WTC11 (cell line): ENCODE data around the gene RAET1G. TPM values are rescaled to one million over a fixed set of nuclear protein-coding genes. Genes with fewer than 3 reads are reported as not detected.

Experiments
- ATAC-seq: fragments of 200-7000 bp; cut with Tn5 transposase; 2 replicates; pipeline ENCODE4 v1.10.0; 2021; ENCODE audit warnings: mild to moderate bottlenecking, moderate library complexity
- CTCF ChIA-PET: fragments of 300-600 bp; sonication (Branson Sonifier 250); formaldehyde crosslinking; loops from one replicate; lab custom pipeline; 2021; ENCODE audit warnings: antibody characterized with exemption; lab: Charles Lee
- POLR2A ChIA-PET: fragments of 350-600 bp; sonication (Branson Sonifier 250); formaldehyde crosslinking; loops from one replicate; lab custom pipeline; 2021; ENCODE audit warnings: antibody characterized with exemption; lab: Charles Lee
- DNase-seq: peaks from one replicate; pipeline ENCODE4 v3.0.0; 2021; ENCODE audit warnings: low spot score
- H3K27ac Mint-ChIP-seq: 2 replicates; pipeline ENCODE4 v1.8.0; 2021; ENCODE audit warnings: mixed read lengths
- H3K27me3 Mint-ChIP-seq: 2 replicates; pipeline ENCODE4 v1.8.0; 2021; ENCODE audit warnings: low read depth, mild to moderate bottlenecking, moderate library complexity, mixed read lengths
- H3K36me3 Mint-ChIP-seq: 2 replicates; pipeline ENCODE4 v1.8.0; 2021; ENCODE audit warnings: mixed read lengths
- H3K4me1 Mint-ChIP-seq: 2 replicates; pipeline ENCODE4 v1.8.0; 2022; ENCODE audit warnings: mixed read lengths
- H3K4me3 Mint-ChIP-seq: 2 replicates; pipeline ENCODE4 v1.8.0; 2021; ENCODE audit warnings: mild to moderate bottlenecking, moderate library complexity, mixed read lengths
- H3K9me3 Mint-ChIP-seq: 2 replicates; pipeline ENCODE4 v1.8.0; 2021; ENCODE audit warnings: mixed read lengths
- CBFB ChIP-seq: sonication (generic); formaldehyde crosslinking; IDR thresholded peaks from 2 replicates; pipeline ENCODE4 v1.8.1; 2022; ENCODE audit warnings: mild to moderate bottlenecking, low read depth, missing genetic modification reagents
- CREM ChIP-seq: sonication (generic); formaldehyde crosslinking; IDR thresholded peaks from 2 replicates; pipeline ENCODE4 v1.8.1; 2022; ENCODE audit warnings: mild to moderate bottlenecking, missing genetic modification reagents, moderate library complexity
- FOXK1 ChIP-seq: sonication (generic); formaldehyde crosslinking; IDR thresholded peaks from 2 replicates; pipeline ENCODE4 v1.8.0; 2022; ENCODE audit warnings: mild to moderate bottlenecking, moderate library complexity, missing genetic modification reagents
- HMGA2 ChIP-seq: fragments of 250-450 bp; sonication (Bioruptor Pico); IDR thresholded peaks from 2 replicates; pipeline ENCODE4 v1.4.0; 2021; ENCODE audit warnings: mild to moderate bottlenecking, moderate library complexity
- MXD4 ChIP-seq: fragments of 250-450 bp; sonication (Bioruptor Pico); IDR thresholded peaks from 2 replicates; pipeline ENCODE4 v1.8.0; 2021; ENCODE audit warnings: mild to moderate bottlenecking, moderate library complexity, borderline replicate concordance
- MYBL2 ChIP-seq: sonication (generic); formaldehyde crosslinking; IDR thresholded peaks from 2 replicates; pipeline ENCODE4 v1.8.1; 2023; ENCODE audit warnings: mild to moderate bottlenecking, moderate library complexity, missing genetic modification reagents
- NFYB ChIP-seq: sonication (generic); formaldehyde crosslinking; conservative IDR thresholded peaks from 2 replicates; pipeline ENCODE4 v1.8.0; 2022; ENCODE audit warnings: low read depth, missing genetic modification reagents
- NR2C2 ChIP-seq: sonication (generic); formaldehyde crosslinking; IDR thresholded peaks from 2 replicates; pipeline ENCODE4 v1.8.0; 2022; ENCODE audit warnings: mild to moderate bottlenecking, missing genetic modification reagents
- SP1 ChIP-seq: sonication (generic); formaldehyde crosslinking; conservative IDR thresholded peaks from 2 replicates; pipeline ENCODE4 v1.8.1; 2022; ENCODE audit warnings: missing genetic modification reagents
- TCF7 ChIP-seq: sonication (generic); formaldehyde crosslinking; IDR thresholded peaks from 2 replicates; pipeline ENCODE4 v1.8.0; 2022; ENCODE audit warnings: mild to moderate bottlenecking, low read depth, missing genetic modification reagents, moderate library complexity
- TEAD1 ChIP-seq: sonication (generic); formaldehyde crosslinking; IDR thresholded peaks from 2 replicates; pipeline ENCODE4 v1.8.0; 2022; ENCODE audit warnings: mild to moderate bottlenecking, missing genetic modification reagents
- ZBTB21 ChIP-seq: sonication (generic); formaldehyde crosslinking; IDR thresholded peaks from 2 replicates; pipeline ENCODE4 v1.8.1; 2023; ENCODE audit warnings: mild to moderate bottlenecking, missing genetic modification reagents, borderline replicate concordance
- ZNF219 ChIP-seq: sonication (generic); formaldehyde crosslinking; IDR thresholded peaks from 2 replicates; pipeline ENCODE4 v1.8.0; 2023; ENCODE audit warnings: missing genetic modification reagents, mild to moderate bottlenecking, borderline replicate concordance
- ZNF263 ChIP-seq: sonication (generic); formaldehyde crosslinking; IDR thresholded peaks from 2 replicates; pipeline ENCODE4 v1.8.1; 2022; ENCODE audit warnings: low read depth, mild to moderate bottlenecking, moderate library complexity, missing genetic modification reagents
- total RNA-seq: library from RNA; stranded (reverse); gene quantifications from 3 replicates; pipeline ENCODE4 v1.2.3, GENCODE V29; 2021
- TF ChIP-seq, protein P1 (sequence below): sonication (generic); formaldehyde crosslinking; IDR thresholded peaks from 2 replicates; pipeline ENCODE4 v1.8.0; 2023; ENCODE audit warnings: mild to moderate bottlenecking, missing genetic modification reagents
- TF ChIP-seq, protein P2 (sequence below): sonication (generic); formaldehyde crosslinking; IDR thresholded peaks from 2 replicates; pipeline ENCODE4 v1.8.1; 2023; ENCODE audit warnings: mild to moderate bottlenecking, missing genetic modification reagents, borderline replicate concordance
- TF ChIP-seq, protein P3 (sequence below): sonication (generic); formaldehyde crosslinking; IDR thresholded peaks from 2 replicates; pipeline ENCODE4 v1.8.0; 2022; ENCODE audit warnings: mild to moderate bottlenecking, missing genetic modification reagents
- TF ChIP-seq, protein P4 (sequence below): fragments of 250-450 bp; sonication (Bioruptor Pico); IDR thresholded peaks from 2 replicates; pipeline ENCODE4 v1.9.0; 2021; ENCODE audit warnings: mild to moderate bottlenecking, borderline replicate concordance
- TF ChIP-seq, protein P5 (sequence below): fragments of 250-450 bp; sonication (Bioruptor Pico); IDR thresholded peaks from 2 replicates; pipeline ENCODE4 v1.8.0; 2021; ENCODE audit warnings: mild to moderate bottlenecking
- TF ChIP-seq, protein P6 (sequence below): sonication (generic); formaldehyde crosslinking; IDR thresholded peaks from 2 replicates; pipeline ENCODE4 v1.8.0; 2022; ENCODE audit warnings: mild to moderate bottlenecking, missing genetic modification reagents

The RAET1G gene
- total RNA-seq, 1 experiment from 2014 or later = not detected

DNA sequence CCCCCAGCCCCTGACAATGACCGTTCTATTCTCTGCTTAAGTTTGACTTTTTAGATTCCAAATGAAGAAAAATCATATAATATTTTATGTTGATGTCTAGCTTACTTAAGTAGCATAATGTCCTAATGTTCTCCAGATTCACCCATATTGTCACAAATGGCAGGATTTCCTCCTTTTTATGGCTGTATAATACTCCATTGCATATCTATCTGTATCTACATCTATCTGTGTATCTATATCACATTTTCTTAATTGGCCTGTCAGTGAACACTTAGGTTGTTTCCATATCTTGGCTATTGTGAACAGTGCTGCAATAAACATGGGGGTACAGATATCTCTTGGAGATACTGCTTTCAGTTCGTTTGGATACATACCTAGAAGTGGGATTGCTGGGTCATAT lies 51.7 kb downstream of the RAET1G start (continued):
- TF ChIP-seq TEAD1 (CRISPR knock-in tag) (no peak), ZBTB21 (no peak), CREM (CRISPR knock-in tag) (no peak), HMGA2 (no peak), NR2C2 (no peak)
- TF ChIP-seq, protein P1, sequence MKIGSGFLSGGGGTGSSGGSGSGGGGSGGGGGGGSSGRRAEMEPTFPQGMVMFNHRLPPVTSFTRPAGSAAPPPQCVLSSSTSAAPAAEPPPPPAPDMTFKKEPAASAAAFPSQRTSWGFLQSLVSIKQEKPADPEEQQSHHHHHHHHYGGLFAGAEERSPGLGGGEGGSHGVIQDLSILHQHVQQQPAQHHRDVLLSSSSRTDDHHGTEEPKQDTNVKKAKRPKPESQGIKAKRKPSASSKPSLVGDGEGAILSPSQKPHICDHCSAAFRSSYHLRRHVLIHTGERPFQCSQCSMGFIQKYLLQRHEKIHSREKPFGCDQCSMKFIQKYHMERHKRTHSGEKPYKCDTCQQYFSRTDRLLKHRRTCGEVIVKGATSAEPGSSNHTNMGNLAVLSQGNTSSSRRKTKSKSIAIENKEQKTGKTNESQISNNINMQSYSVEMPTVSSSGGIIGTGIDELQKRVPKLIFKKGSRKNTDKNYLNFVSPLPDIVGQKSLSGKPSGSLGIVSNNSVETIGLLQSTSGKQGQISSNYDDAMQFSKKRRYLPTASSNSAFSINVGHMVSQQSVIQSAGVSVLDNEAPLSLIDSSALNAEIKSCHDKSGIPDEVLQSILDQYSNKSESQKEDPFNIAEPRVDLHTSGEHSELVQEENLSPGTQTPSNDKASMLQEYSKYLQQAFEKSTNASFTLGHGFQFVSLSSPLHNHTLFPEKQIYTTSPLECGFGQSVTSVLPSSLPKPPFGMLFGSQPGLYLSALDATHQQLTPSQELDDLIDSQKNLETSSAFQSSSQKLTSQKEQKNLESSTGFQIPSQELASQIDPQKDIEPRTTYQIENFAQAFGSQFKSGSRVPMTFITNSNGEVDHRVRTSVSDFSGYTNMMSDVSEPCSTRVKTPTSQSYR = no peak
- TF ChIP-seq, protein P2, sequence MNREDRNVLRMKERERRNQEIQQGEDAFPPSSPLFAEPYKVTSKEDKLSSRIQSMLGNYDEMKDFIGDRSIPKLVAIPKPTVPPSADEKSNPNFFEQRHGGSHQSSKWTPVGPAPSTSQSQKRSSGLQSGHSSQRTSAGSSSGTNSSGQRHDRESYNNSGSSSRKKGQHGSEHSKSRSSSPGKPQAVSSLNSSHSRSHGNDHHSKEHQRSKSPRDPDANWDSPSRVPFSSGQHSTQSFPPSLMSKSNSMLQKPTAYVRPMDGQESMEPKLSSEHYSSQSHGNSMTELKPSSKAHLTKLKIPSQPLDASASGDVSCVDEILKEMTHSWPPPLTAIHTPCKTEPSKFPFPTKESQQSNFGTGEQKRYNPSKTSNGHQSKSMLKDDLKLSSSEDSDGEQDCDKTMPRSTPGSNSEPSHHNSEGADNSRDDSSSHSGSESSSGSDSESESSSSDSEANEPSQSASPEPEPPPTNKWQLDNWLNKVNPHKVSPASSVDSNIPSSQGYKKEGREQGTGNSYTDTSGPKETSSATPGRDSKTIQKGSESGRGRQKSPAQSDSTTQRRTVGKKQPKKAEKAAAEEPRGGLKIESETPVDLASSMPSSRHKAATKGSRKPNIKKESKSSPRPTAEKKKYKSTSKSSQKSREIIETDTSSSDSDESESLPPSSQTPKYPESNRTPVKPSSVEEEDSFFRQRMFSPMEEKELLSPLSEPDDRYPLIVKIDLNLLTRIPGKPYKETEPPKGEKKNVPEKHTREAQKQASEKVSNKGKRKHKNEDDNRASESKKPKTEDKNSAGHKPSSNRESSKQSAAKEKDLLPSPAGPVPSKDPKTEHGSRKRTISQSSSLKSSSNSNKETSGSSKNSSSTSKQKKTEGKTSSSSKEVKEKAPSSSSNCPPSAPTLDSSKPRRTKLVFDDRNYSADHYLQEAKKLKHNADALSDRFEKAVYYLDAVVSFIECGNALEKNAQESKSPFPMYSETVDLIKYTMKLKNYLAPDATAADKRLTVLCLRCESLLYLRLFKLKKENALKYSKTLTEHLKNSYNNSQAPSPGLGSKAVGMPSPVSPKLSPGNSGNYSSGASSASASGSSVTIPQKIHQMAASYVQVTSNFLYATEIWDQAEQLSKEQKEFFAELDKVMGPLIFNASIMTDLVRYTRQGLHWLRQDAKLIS (CRISPR knock-in tag) = no peak
- TF ChIP-seq, all 79 proteins: peak for 0

DNA sequence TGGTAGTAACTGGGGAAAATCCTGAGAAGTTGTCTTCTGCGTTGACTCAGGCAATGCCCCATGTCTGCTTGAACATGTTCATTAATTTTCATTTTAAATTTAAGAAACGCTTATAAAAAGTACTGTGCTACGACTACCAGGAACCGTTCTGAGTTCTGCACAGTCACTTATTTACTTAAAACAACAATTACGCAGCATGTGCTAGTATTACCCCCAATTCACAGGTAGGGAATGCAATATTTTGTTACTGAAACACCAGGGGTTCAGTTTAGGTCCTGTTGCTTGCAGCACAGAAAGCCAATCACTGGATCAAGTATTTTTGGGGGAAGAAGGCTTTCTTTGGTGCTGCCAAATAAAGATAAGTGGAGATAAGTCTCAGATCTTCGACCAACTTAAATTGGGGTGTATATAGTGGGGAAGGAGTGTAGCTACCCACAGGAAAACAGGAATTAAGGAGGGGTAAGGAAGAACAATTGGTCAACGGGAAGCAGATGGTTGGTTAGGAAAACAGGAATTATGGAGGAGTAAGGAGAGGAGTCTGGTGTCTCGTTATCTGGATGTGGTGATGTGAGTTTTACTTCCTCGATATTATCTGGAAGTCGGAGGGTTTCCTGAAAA lies 53.5 kb downstream of the RAET1G start:
- H3K36me3 Mint-ChIP-seq = no peaks in the 10 kb centered on the region
- POLR2A ChIA-PET = no interaction called here
- H3K4me1 Mint-ChIP-seq = peaks cover 17% of the 10 kb centered on the region
- H3K4me3 Mint-ChIP-seq = no peak overlapping the region
- H3K9me3 Mint-ChIP-seq = peaks cover 20% of the 10 kb centered on the region
- no peak for ATAC-seq
- no peak overlapping the region for H3K27ac Mint-ChIP-seq
- H3K27me3 Mint-ChIP-seq = no peaks in the 10 kb centered on the region; the same call in 1 of the 2 replicates
- CTCF ChIA-PET = interaction anchor here (1.4 kb wide), 1 partner anchor 29 kb away, joined by 5 read pairs; no protein-coding TSS in a partner anchor
- DNase-seq = no peak
- TF ChIP-seq, protein P3, sequence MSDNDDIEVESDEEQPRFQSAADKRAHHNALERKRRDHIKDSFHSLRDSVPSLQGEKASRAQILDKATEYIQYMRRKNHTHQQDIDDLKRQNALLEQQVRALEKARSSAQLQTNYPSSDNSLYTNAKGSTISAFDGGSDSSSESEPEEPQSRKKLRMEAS = no peak
- TF ChIP-seq, protein P4, sequence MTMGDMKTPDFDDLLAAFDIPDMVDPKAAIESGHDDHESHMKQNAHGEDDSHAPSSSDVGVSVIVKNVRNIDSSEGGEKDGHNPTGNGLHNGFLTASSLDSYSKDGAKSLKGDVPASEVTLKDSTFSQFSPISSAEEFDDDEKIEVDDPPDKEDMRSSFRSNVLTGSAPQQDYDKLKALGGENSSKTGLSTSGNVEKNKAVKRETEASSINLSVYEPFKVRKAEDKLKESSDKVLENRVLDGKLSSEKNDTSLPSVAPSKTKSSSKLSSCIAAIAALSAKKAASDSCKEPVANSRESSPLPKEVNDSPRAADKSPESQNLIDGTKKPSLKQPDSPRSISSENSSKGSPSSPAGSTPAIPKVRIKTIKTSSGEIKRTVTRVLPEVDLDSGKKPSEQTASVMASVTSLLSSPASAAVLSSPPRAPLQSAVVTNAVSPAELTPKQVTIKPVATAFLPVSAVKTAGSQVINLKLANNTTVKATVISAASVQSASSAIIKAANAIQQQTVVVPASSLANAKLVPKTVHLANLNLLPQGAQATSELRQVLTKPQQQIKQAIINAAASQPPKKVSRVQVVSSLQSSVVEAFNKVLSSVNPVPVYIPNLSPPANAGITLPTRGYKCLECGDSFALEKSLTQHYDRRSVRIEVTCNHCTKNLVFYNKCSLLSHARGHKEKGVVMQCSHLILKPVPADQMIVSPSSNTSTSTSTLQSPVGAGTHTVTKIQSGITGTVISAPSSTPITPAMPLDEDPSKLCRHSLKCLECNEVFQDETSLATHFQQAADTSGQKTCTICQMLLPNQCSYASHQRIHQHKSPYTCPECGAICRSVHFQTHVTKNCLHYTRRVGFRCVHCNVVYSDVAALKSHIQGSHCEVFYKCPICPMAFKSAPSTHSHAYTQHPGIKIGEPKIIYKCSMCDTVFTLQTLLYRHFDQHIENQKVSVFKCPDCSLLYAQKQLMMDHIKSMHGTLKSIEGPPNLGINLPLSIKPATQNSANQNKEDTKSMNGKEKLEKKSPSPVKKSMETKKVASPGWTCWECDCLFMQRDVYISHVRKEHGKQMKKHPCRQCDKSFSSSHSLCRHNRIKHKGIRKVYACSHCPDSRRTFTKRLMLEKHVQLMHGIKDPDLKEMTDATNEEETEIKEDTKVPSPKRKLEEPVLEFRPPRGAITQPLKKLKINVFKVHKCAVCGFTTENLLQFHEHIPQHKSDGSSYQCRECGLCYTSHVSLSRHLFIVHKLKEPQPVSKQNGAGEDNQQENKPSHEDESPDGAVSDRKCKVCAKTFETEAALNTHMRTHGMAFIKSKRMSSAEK = no peak
- TF ChIP-seq ZNF219 (CRISPR knock-in tag) (no peak), NFYB (CRISPR knock-in tag) (no peak), FOXK1 (CRISPR knock-in tag) (no peak), TCF7 (CRISPR knock-in tag) (no peak), MXD4 (CRISPR knock-in tag) (no peak), ZNF263 (CRISPR knock-in tag) (no peak), ZBTB21 (no peak), SP1 (CRISPR knock-in tag) (no peak), CBFB (no peak), MYBL2 (CRISPR knock-in tag) (no peak)
- TF ChIP-seq, protein P5, sequence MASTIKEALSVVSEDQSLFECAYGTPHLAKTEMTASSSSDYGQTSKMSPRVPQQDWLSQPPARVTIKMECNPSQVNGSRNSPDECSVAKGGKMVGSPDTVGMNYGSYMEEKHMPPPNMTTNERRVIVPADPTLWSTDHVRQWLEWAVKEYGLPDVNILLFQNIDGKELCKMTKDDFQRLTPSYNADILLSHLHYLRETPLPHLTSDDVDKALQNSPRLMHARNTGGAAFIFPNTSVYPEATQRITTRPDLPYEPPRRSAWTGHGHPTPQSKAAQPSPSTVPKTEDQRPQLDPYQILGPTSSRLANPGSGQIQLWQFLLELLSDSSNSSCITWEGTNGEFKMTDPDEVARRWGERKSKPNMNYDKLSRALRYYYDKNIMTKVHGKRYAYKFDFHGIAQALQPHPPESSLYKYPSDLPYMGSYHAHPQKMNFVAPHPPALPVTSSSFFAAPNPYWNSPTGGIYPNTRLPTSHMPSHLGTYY (CRISPR knock-in tag) = no peak
- TF ChIP-seq, protein P6, sequence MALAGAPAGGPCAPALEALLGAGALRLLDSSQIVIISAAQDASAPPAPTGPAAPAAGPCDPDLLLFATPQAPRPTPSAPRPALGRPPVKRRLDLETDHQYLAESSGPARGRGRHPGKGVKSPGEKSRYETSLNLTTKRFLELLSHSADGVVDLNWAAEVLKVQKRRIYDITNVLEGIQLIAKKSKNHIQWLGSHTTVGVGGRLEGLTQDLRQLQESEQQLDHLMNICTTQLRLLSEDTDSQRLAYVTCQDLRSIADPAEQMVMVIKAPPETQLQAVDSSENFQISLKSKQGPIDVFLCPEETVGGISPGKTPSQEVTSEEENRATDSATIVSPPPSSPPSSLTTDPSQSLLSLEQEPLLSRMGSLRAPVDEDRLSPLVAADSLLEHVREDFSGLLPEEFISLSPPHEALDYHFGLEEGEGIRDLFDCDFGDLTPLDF = no peak
